GM21717 (cell line): ENCODE measurements around the gene CREG1.
A peak's percentile ranks its signal among the peaks of the same experiment; 100 is the strongest.

ENCODE experiments used
- ATAC-seq: cut with Tn5 transposase; IDR thresholded peaks from one replicate; pipeline ENCODE4 v1.9.1; 2021; ENCODE audit warnings: mild to moderate bottlenecking, moderate library complexity; ENCODE audit not compliant: unreplicated experiment

Gene CREG1

GRCh38 chr1:167509587-167509986, 44.0 kb downstream of the CREG1 start:
- ATAC-seq, result no peak

GRCh38 chr1:167507719-167508118, 45.8 kb downstream of the CREG1 start:
- no peak for ATAC-seq

GRCh38 chr1:167504467-167504827, 49.1 kb downstream of the CREG1 start:
- no peak for ATAC-seq

- ATAC-seq, result no peak
These were observed 49.7 kb downstream of the CREG1 start for GRCh38 chr1:167503626-167504466.

- ATAC-seq, result no peak
These were observed 50.7 kb downstream of the CREG1 start for GRCh38 chr1:167502719-167503462.

GRCh38 chr1:167502192-167502551, 51.4 kb downstream of the CREG1 start:
- ATAC-seq, result no peak

GRCh38 chr1:167501515-167502191, 51.9 kb downstream of the CREG1 start:
- no peak for ATAC-seq

- ATAC-seq, result peak; percentile 35
These were observed 53.2 kb downstream of the CREG1 start for GRCh38 chr1:167500283-167500860.

- ATAC-seq, result peak; percentile 93
These were observed 53.9 kb downstream of the CREG1 start for GRCh38 chr1:167499664-167500101.

GRCh38 chr1:167499106-167499505, 54.5 kb downstream of the CREG1 start:
- peak; percentile 16 for ATAC-seq

GRCh38 chr1:167496797-167497619, 56.6 kb downstream of the CREG1 start:
- ATAC-seq, result no peak

- no peak for ATAC-seq
These were observed 60.2 kb downstream of the CREG1 start for GRCh38 chr1:167493372-167493771.

GRCh38 chr1:167492481-167492910, 61.1 kb downstream of the CREG1 start:
- no peak for ATAC-seq

GRCh38 chr1:167491586-167492461, 61.7 kb downstream of the CREG1 start:
- ATAC-seq, result no peak
